Glutamatergic neuron (in vitro differentiated cells): ENCODE results near the gene STARD13. TPM values are rescaled to one million over a fixed set of nuclear protein-coding genes. Genes with fewer than 3 reads are reported as not detected.

Source experiments
- DNase-seq: peaks from one replicate; pipeline ENCODE4 v3.0.0; 2022
- H3K27ac Mint-ChIP-seq: one replicate; pipeline ENCODE4 v1.8.0; 2020; ENCODE audit warnings: mild to moderate bottlenecking, mixed read lengths, inconsistent platforms; ENCODE audit not compliant: unreplicated experiment
- H3K27me3 Mint-ChIP-seq: one replicate; pipeline ENCODE4 v1.8.0; 2020; ENCODE audit warnings: mild to moderate bottlenecking, moderate library complexity, mixed read lengths, inconsistent platforms; ENCODE audit not compliant: unreplicated experiment
- H3K36me3 Mint-ChIP-seq: one replicate; pipeline ENCODE4 v1.8.0; 2020; ENCODE audit warnings: mild to moderate bottlenecking, mixed read lengths, inconsistent platforms; ENCODE audit not compliant: unreplicated experiment
- H3K4me1 Mint-ChIP-seq: one replicate; pipeline ENCODE4 v1.8.0; 2020; ENCODE audit warnings: mild to moderate bottlenecking, low read depth, mixed read lengths, inconsistent platforms; ENCODE audit not compliant: unreplicated experiment
- H3K4me3 Mint-ChIP-seq: one replicate; pipeline ENCODE4 v1.8.0; 2020; ENCODE audit warnings: mild to moderate bottlenecking, mixed read lengths, inconsistent platforms; ENCODE audit not compliant: unreplicated experiment
- H3K9me3 Mint-ChIP-seq: one replicate; pipeline ENCODE4 v1.8.0; 2020; ENCODE audit warnings: mild to moderate bottlenecking, moderate library complexity, mixed read lengths, inconsistent platforms; ENCODE audit not compliant: unreplicated experiment
- total RNA-seq: library from RNA; stranded (reverse); fragmentation: NEBNext Ultra II Directional; extraction: Animal tissue kit (Norgen Biotek cat#: 25700); gene quantifications from one replicate; pipeline ENCODE4 v1.2.1, GENCODE V29; 2021; ENCODE audit not compliant: unreplicated experiment
- TF ChIP-seq, protein P1 (sequence below): fragments of 200-600 bp; sonication (generic); IDR thresholded peaks from one replicate; pipeline ENCODE4 v1.5.0; 2021; ENCODE audit not compliant: partially characterized antibody, unreplicated experiment

Gene STARD13
- total RNA-seq, 1 donor from 2014 or later = 36.4 TPM

GRCh38 chr13:33224191-33224590 is 61.4 kb downstream of the STARD13 start:
- no peak overlapping the region for H3K27ac Mint-ChIP-seq
- H3K27me3 Mint-ChIP-seq = no peaks in the 10 kb centered on the region
- H3K9me3 Mint-ChIP-seq = peaks cover 6% of the 10 kb centered on the region
- TF ChIP-seq, protein P1, sequence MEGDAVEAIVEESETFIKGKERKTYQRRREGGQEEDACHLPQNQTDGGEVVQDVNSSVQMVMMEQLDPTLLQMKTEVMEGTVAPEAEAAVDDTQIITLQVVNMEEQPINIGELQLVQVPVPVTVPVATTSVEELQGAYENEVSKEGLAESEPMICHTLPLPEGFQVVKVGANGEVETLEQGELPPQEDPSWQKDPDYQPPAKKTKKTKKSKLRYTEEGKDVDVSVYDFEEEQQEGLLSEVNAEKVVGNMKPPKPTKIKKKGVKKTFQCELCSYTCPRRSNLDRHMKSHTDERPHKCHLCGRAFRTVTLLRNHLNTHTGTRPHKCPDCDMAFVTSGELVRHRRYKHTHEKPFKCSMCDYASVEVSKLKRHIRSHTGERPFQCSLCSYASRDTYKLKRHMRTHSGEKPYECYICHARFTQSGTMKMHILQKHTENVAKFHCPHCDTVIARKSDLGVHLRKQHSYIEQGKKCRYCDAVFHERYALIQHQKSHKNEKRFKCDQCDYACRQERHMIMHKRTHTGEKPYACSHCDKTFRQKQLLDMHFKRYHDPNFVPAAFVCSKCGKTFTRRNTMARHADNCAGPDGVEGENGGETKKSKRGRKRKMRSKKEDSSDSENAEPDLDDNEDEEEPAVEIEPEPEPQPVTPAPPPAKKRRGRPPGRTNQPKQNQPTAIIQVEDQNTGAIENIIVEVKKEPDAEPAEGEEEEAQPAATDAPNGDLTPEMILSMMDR = no peak
- H3K4me1 Mint-ChIP-seq = peaks cover 16% of the 10 kb centered on the region
- H3K36me3 Mint-ChIP-seq = no peaks in the 10 kb centered on the region
- DNase-seq = no peak
- no peak overlapping the region for H3K4me3 Mint-ChIP-seq

DNA sequence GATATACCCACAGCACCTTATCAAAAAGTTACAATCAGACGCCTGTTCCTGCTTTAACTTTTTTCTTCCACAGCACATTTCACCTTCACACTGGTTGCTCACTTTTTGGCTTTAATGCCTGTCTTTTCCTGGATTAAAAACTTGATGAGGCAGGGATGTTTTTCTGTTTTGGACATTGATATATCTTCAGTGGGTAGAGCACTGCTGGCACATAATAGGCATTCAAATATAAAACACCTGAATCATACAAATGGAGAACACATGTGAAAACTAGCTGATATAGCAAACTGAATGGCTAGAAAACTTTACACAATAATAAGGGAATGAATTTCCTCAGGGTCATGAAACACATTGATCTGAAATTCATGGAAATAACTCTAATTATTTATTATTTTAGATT is 65.6 kb downstream of the STARD13 start:
- Mint-ChIP-seq H3K9me3 (peaks cover 4% of the 10 kb centered on the region), H3K36me3 (no peaks in the 10 kb centered on the region), H3K27ac (no peak overlapping the region), H3K4me3 (no peak overlapping the region), H3K27me3 (no peaks in the 10 kb centered on the region), H3K4me1 (peaks cover 5% of the 10 kb centered on the region)
- no peak for DNase-seq
- TF ChIP-seq, protein P1 = no peak

- H3K27me3 Mint-ChIP-seq = no peaks in the 10 kb centered on the region
- no peaks in the 10 kb centered on the region for H3K36me3 Mint-ChIP-seq
- H3K4me1 Mint-ChIP-seq = peaks cover 14% of the 10 kb centered on the region
- H3K4me3 Mint-ChIP-seq = no peak overlapping the region
- peaks cover 2% of the 10 kb centered on the region for H3K9me3 Mint-ChIP-seq
- TF ChIP-seq, protein P1 = no peak
- DNase-seq = no peak
- no peak overlapping the region for H3K27ac Mint-ChIP-seq
Observed at GRCh38 chr13:33218426-33218825, 67.1 kb downstream of the STARD13 start.

DNA sequence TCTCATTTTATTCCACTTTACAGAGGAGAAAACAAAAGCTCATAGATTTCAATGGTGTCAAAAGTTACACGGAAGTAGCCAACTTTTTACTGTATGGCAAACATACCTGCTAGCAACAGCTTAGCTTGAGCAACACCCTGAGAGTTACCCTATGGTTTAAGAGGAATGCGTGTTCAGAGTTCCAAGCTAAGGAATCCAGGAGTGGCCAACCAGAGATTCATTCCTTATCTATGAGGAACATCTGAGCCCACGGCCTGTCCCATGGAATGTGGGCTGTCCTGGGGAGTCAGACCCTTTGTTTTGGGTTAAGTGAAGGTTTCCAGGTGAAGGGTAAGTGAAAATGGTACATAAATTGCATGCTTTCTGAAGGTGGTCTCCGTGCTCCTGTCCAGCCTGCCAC is 67.5 kb downstream of the STARD13 start:
- Mint-ChIP-seq H3K36me3 (no peaks in the 10 kb centered on the region), H3K4me1 (peaks cover 18% of the 10 kb centered on the region), H3K27me3 (no peaks in the 10 kb centered on the region), H3K4me3 (no peak overlapping the region), H3K27ac (no peak overlapping the region), H3K9me3 (peaks cover 2% of the 10 kb centered on the region)
- DNase-seq = no peak
- TF ChIP-seq, protein P1 = no peak

DNA sequence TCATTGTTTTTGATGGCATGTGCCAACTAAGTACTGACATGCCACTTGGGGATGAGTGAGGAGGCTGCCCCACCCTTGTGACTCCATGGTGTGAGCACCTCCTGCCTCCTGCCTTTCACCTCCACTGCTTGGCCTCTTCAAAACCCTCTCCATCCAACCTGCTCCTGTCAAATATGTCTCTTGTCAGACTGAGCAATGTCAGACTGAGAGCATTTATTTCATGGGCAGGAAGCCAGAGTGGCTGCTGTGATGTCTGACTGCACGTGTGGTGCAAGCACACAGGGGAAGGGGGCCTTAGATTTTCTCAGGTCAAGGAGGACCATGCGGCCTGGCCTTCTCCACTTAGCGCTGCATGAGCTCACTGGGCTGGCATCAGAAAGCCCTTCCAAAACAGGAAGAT is 68.3 kb downstream of the STARD13 start:
- H3K27ac Mint-ChIP-seq = no peak overlapping the region
- no peak for DNase-seq
- H3K36me3 Mint-ChIP-seq = no peaks in the 10 kb centered on the region

More for the DNA sequence above, 68.3 kb downstream of the STARD13 start:
- Mint-ChIP-seq H3K4me1 (peaks cover 22% of the 10 kb centered on the region), H3K27me3 (no peaks in the 10 kb centered on the region), H3K9me3 (peaks cover 2% of the 10 kb centered on the region), H3K4me3 (no peak overlapping the region)
- TF ChIP-seq, protein P1 = no peak
